HG02642 (cell line): Measurements from ENCODE around the gene CNTNAP2.

Experiments
- ATAC-seq: cut with Tn5 transposase; IDR thresholded peaks from one replicate; pipeline ENCODE4 v1.9.1; 2021; ENCODE audit warnings: mild to moderate bottlenecking; ENCODE audit not compliant: unreplicated experiment, poor library complexity

The CNTNAP2 gene

GRCh38 chr7:146539836-146540235, 423.2 kb downstream of the CNTNAP2 start:
- no peak for ATAC-seq

- ATAC-seq: no peak
Observed at GRCh38 chr7:146542101-146542500, 425.5 kb downstream of the CNTNAP2 start.

- ATAC-seq: no peak
Observed at GRCh38 chr7:146544748-146545147, 428.1 kb downstream of the CNTNAP2 start.

GRCh38 chr7:146548816-146549215, 432.2 kb downstream of the CNTNAP2 start:
- ATAC-seq: no peak

DNA sequence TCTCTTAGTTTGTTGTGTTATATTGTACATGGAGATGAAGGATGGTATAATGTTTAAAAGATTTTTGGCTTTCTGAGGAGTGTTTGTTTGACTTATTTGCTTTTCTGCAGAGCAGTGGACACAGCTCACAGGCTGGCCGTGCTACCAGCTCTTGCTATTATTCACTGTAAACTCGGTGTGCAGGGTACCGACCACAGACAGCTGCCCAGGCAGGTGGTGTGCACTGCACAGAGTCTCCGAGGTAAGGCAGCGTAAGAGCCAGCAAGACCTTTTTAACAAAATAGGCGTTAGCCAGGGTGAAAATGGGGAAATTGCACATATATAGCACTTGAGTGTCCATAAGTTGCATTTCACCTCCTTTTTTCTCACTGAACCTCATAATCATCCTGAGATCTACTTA, 438.0 kb downstream of the CNTNAP2 start:
- ATAC-seq: no peak

- ATAC-seq: no peak
Observed at GRCh38 chr7:146557971-146558469, 441.4 kb downstream of the CNTNAP2 start.

DNA sequence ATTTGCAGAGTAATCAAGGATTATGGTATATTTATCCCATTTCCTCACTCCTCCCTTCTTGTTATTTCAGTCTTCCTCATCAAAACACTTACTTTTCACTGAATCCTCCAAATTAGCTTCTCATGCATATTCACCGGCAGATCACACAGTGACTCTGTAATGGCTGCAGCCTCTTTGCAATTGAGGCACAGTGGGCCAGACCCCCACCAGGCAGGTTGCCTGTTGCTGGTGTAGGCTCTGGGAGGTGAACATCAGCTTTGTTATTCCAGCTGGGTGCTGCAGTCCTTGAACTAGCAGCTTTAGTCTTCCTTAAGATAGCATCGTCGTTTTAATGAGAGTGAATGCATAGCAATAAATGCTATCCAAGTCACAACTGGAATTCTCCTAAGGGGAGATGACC, 449.3 kb downstream of the CNTNAP2 start:
- ATAC-seq: no peak

- ATAC-seq: no peak
Observed at GRCh38 chr7:146575903-146576302, 459.3 kb downstream of the CNTNAP2 start.

GRCh38 chr7:146591976-146592375, 475.4 kb downstream of the CNTNAP2 start:
- no peak for ATAC-seq

- no peak for ATAC-seq
Observed at GRCh38 chr7:146606628-146607027, 490.0 kb downstream of the CNTNAP2 start.

DNA sequence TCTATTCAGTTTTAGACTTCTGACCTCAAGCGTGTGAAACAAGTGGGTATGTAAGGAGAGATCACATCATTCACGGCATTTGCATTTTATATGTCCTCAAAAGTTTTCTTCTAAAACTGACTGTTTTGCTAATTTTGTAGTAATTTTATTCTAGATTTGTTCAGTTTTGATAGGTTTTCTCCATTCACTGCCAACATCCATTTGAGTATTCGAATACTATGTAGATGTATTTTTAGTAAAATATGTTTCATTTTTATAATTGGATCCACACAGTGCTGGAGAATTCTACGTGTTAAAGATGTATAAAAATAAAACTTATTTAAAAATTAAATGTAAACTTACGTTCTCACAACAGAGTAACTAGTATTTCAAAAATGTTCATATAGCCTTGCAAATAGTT, 503.0 kb downstream of the CNTNAP2 start:
- no peak for ATAC-seq

DNA sequence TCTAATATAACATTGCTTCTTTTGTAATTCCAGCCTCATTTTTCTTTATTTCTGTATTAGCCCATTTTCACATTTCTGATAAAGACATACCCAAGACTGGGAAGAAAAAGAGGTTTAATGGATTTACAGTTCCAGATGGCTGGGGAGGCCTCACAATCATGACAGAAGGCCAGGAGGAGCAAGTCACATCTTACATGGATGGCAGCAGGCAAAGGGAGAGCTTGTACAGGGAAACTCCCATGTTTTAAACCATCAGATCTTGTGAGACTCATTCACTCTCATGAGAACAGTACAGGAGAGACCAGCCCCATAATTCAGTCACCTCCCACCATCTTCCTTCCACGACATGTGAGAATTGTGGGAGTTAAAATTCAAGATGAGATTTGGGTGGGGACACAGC, 510.3 kb downstream of the CNTNAP2 start:
- no peak for ATAC-seq

DNA sequence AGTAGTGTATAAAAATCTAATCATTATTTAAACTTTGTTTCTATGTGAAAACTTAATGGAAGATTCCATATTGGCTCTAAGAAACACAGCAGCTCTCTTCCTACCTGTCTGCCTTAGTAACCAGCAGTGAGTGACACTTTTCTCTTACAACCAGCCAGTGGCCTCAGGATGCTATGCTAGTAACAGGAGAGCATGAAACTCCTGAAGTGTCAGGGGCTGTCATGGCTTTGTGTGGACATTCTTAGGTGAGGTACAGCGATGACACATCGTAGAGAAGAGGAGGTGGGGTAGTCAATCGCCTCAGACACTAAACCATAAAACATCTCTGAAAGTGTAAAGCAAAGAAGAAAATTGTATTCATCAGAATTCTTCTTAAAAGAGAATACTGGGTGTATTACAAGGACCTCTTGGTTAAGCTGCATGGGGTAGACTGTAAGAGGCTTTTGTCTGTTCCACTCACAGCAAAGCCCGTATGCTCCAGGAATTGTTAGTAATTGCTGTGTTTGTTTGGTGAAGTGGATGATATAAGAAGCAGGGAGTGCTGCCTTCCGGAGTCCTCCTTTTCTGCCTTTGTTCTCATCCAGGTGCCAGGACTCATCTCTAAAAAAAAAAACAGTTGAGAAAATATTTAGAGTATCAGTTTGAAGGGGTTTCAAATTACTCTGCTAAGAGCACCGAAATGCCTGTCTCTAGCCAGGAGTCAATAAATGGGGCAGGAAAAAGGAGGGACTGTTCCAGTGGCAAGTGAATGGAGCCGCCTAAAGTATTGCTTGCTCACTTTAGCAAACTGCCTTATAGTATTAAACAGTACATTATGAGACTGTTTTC, 518.8 kb downstream of the CNTNAP2 start:
- ATAC-seq: no peak

DNA sequence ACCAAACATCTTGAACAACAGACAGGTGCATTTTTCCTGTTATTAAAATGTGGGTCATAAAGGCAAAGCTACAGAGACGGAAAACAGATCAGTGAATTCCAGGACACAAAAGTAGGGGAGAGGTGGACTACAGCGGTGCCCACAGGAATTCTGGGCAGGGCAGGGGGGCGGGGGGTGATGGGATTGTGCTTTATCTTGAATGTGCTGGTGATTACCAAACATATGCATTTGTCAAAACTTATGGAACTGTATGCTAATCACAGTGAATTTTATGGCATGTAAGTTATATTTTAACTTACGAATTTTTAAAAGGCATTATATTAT, 519.4 kb downstream of the CNTNAP2 start:
- no peak for ATAC-seq

DNA sequence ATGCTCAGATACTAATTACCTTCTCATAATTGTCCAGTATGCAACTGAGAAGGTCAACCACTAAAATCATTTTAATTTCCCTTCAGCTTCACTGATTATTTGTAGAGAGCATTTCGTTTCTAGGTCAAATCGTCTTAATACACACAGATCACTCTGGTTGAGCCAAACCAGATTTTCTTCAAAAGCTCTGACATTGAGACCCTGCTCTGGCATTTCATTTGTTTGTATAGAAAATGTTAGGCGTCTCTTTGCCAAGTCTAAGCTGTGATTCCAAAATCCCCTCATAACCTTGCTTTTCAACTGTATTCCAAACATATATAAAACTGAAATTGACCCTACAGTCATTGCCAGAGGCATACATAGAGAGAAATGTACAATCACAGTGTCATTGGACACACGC, 520.0 kb downstream of the CNTNAP2 start:
- no peak for ATAC-seq

- ATAC-seq: no peak
Observed at GRCh38 chr7:146639291-146639690, 522.7 kb downstream of the CNTNAP2 start.

- ATAC-seq: no peak
Observed at GRCh38 chr7:146641491-146641890, 524.9 kb downstream of the CNTNAP2 start.

DNA sequence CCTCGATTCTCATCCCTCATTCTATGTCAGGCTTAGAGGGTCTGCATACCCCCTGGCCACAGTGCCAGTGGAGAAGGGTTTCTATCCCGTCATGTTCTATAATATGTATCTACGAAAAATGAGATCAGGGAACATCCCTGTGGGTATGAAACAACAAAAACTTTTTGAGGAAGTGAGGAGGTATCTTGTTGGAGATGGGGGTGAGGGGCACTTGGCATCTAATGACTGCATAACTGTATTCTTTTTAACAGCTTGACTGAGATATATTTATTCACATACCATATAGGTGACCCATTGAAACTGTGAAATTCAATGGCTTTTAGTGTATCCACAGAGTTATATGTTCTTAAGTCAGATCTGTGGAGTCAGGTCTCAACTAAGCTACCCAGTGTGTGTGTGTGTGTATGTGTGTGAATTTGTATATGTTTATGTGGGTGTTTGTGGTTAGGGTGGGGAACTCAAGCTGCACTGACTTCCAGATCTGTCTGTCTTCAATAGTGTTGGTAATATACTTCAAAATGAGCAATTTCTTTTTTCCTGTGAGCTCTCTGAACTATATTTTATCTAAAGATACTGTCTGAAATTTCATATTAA, 528.9 kb downstream of the CNTNAP2 start:
- no peak for ATAC-seq

- no peak for ATAC-seq
Observed at GRCh38 chr7:146647445-146647844, 530.8 kb downstream of the CNTNAP2 start.

DNA sequence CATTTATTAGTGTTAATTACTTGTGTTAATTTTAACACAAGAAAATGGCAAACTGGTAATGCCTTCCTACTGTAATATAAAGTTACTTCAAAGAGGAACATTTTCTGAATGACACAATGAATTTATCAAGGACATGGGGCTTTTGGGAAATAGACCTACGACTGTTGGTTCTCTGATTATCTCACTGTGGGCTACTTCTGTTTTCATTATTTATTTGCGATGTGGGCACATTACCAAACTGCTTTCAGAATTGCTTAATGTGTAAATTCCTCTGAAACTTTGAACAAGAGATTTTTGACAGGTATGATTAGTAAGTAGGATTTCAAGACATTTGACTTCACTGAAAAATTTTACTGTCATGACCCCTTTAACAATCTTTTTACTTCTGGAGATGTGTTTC, 535.6 kb downstream of the CNTNAP2 start:
- ATAC-seq: no peak

- no peak for ATAC-seq
Observed at GRCh38 chr7:146654048-146654447, 537.4 kb downstream of the CNTNAP2 start.
